ENCODE results near the gene POTEJ.
"Not testable (repeated sequence)": the region's sequence is repeated elsewhere in the genome, so short reads cannot be mapped to it uniquely, and the experiment has no call there.

DNA sequence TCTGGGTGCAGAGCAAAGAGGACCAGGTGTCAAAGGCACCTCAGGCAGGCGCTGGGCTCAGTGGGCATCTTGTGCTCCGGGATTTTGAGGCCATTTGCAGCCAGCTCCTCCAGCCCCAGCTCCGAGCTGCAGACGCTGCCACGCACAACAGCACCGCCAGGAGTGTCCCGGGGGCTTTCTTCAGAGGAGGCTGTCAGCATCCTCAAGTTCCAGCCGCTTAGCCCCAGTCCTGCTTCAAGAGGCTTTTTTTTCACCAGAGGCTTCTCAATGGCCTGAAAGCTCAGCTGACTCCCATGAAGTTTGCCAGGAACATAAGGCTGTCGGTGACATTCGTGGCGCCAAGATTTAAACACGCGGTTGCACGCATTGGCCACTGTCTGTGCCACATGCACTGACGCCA lies 754 bp upstream of the POTEJ start:
- TF ChIP-seq, protein P1, sequence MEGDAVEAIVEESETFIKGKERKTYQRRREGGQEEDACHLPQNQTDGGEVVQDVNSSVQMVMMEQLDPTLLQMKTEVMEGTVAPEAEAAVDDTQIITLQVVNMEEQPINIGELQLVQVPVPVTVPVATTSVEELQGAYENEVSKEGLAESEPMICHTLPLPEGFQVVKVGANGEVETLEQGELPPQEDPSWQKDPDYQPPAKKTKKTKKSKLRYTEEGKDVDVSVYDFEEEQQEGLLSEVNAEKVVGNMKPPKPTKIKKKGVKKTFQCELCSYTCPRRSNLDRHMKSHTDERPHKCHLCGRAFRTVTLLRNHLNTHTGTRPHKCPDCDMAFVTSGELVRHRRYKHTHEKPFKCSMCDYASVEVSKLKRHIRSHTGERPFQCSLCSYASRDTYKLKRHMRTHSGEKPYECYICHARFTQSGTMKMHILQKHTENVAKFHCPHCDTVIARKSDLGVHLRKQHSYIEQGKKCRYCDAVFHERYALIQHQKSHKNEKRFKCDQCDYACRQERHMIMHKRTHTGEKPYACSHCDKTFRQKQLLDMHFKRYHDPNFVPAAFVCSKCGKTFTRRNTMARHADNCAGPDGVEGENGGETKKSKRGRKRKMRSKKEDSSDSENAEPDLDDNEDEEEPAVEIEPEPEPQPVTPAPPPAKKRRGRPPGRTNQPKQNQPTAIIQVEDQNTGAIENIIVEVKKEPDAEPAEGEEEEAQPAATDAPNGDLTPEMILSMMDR (IDR thresholded peaks at IDR 0.05; ENCODE audit: poor library complexity, severe bottlenecking) = not testable (repeated sequence)
- TF ChIP-seq POLR2AphosphoS5 (IDR thresholded peaks at IDR 0.05); EZH2 (IDR thresholded peaks at IDR 0.05; ENCODE audit: borderline replicate concordance, insufficient read depth, low read length, poor library complexity, severe bottlenecking); RAD21 (conservative IDR thresholded peaks at IDR 0.05): not testable (repeated sequence)
